OCI-LY7 (cell line): ENCODE measurements around the gene LRRC8C. TPM values are rescaled to one million over a fixed set of nuclear protein-coding genes. Genes with fewer than 3 reads are reported as not detected.
A peak's percentile ranks its signal among the peaks of the same experiment; 100 is the strongest.

Source experiments
- Bru-seq: library from RNA; stranded (reverse); fragments of 400-500 nt; gene quantifications from one replicate; lab custom pipeline; 2021; lab: Mats Ljungman, UMichigan
- BruChase-seq, 2 experiments: library from RNA; stranded (reverse); fragments of 400-500 nt; gene quantifications; one replicate each; lab custom pipeline; 2021; lab: Mats Ljungman, UMichigan
- BruUV-seq: library from RNA; stranded (reverse); fragments of 400-500 nt; replicated peaks from 2 replicates; lab custom pipeline; 2021; lab: Mats Ljungman, UMichigan
- CTCF ChIA-PET: fragments of 300-600 bp; sonication (Branson Sonifier 250); formaldehyde crosslinking; loops from one replicate; lab custom pipeline; 2022; ENCODE audit warnings: antibody characterized with exemption; ENCODE audit not compliant: unreplicated experiment; lab: Charles Lee
- POLR2A ChIA-PET: fragments of 300-600 bp; sonication (Branson Sonifier 250); formaldehyde crosslinking; loops from one replicate; lab custom pipeline; 2022; ENCODE audit warnings: antibody characterized with exemption; lab: Charles Lee
- DNase-seq: peaks from one replicate; pipeline ENCODE4 v3.0.0-alpha.2; 2015; ENCODE audit warnings: low spot score
- H2AFZ ChIP-seq: fragments of 200-600 bp; sonication (generic), shearing (Covaris generic); 2 replicates; pipeline ENCODE4 v1.6.1; 2014; ENCODE audit warnings: mild to moderate bottlenecking, antibody characterized with exemption, low read length, moderate library complexity
- H3K27ac ChIP-seq: fragments of 200-600 bp; sonication (generic); 2 replicates; pipeline ENCODE4 v1.5.1; 2014; ENCODE audit warnings: mixed run types, low read depth, mild to moderate bottlenecking, moderate library complexity, low read length, inconsistent platforms; ENCODE audit not compliant: poor library complexity, severe bottlenecking
- H3K36me3 ChIP-seq: fragments of 200-600 bp; sonication (generic); 2 replicates; pipeline ENCODE4 v1.6.1; 2014; ENCODE audit warnings: mild to moderate bottlenecking, antibody characterized with exemption, low read length, moderate library complexity, mixed read lengths; ENCODE audit not compliant: insufficient read depth
- H3K4me1 ChIP-seq: fragments of 200-600 bp; sonication (generic); 2 replicates; pipeline ENCODE4 v1.5.1; 2014; ENCODE audit warnings: mild to moderate bottlenecking, low read length; ENCODE audit not compliant: insufficient read depth, poor library complexity, severe bottlenecking
- H3K4me2 ChIP-seq: fragments of 200-600 bp; sonication (generic); 2 replicates; pipeline ENCODE4 v1.6.1; 2014; ENCODE audit warnings: mild to moderate bottlenecking, low read length
- H3K4me3 ChIP-seq: fragments of 200-600 bp; sonication (generic); 2 replicates; pipeline ENCODE4 v1.5.1; 2014; ENCODE audit warnings: mild to moderate bottlenecking, low read depth, low read length; ENCODE audit not compliant: poor library complexity, severe bottlenecking
- H3K79me2 ChIP-seq: fragments of 200-600 bp; sonication (generic); 2 replicates; pipeline ENCODE4 v1.6.1; 2016; ENCODE audit warnings: low read depth, mild to moderate bottlenecking, low read length, moderate library complexity, mixed read lengths; ENCODE audit not compliant: insufficient read depth
- H3K9me2 ChIP-seq: fragments of 200-600 bp; sonication (generic); 2 replicates; pipeline ENCODE4 v1.6.1; 2016; ENCODE audit warnings: mild to moderate bottlenecking, low read length, mixed read lengths; ENCODE audit not compliant: insufficient read depth
- H3K9me3 ChIP-seq: fragments of 200-600 bp; sonication (generic); 2 replicates; pipeline ENCODE4 v1.6.1; 2014; ENCODE audit warnings: mild to moderate bottlenecking, mixed run types, low read length, mixed read lengths
- H4K20me1 ChIP-seq: fragments of 200-600 bp; sonication (generic); 2 replicates; pipeline ENCODE4 v1.6.1; 2014; ENCODE audit warnings: mild to moderate bottlenecking, antibody characterized with exemption, low read length, moderate library complexity, mixed read lengths; ENCODE audit not compliant: insufficient read depth
- EZH2phosphoT487 ChIP-seq: fragments of 200-600 bp; sonication (generic); IDR thresholded peaks from 2 replicates; pipeline ENCODE4 v1.6.1; 2018; ENCODE audit warnings: low read depth, borderline replicate concordance, mild to moderate bottlenecking, mixed run types, antibody characterized with exemption, low read length, moderate library complexity, mixed read lengths
- intact Hi-C: fragments of 100-400 bp; cut with micrococcal nuclease; formaldehyde crosslinking; loops from one replicate; pipeline ENCODE4 v1.10.0; 2022; ENCODE audit not compliant: unreplicated experiment
- long read RNA-seq: library from polyadenylated mRNA; stranded (forward); transcript quantifications from one replicate; pipeline ENCODE4 v2.0.0, GENCODE V29; 2022
- total RNA-seq, 2 experiments: library from RNA; depleted of rRNA in 1 of 2; stranded (reverse); fragments of >200 nt in 1 of 2; shearing (Covaris generic) in 1 of 2; gene quantifications; 2 replicates each; pipeline ENCODE4 v1.2.3, GENCODE V29; 2014 to 2022
- TF ChIP-seq, protein P1 (sequence below): fragments of 200-600 bp; sonication (generic); conservative IDR thresholded peaks from 2 replicates; pipeline ENCODE4 v1.5.1; 2014; ENCODE audit warnings: mild to moderate bottlenecking, antibody characterized with exemption, low read length, moderate library complexity, mixed read lengths

Gene LRRC8C
- total RNA-seq (2014; rRNA removed; shearing (Covaris generic)) = 4.1 and 6.0 TPM in 2 replicates
- total RNA-seq (2022) = 8.8 and 9.0 TPM in 2 replicates
- Bru-seq, nascent RNA = percentile 76 among the genes with signal in this experiment
- percentile 53 among the genes with signal in this experiment for BruChase-seq, experiment 1, labeled RNA remaining after a 6-hour chase
- percentile 96 among the genes with signal in this experiment for BruChase-seq, experiment 2, labeled RNA remaining after a 2-hour chase
- long read RNA-seq, full-length matches to known transcripts = 10 of 12 reads
- long read RNA-seq, partial matches to known transcripts = 1 of 12 reads
- long read RNA-seq, other reads (novel, unspliced or antisense) = 1 of 12 reads

DNA sequence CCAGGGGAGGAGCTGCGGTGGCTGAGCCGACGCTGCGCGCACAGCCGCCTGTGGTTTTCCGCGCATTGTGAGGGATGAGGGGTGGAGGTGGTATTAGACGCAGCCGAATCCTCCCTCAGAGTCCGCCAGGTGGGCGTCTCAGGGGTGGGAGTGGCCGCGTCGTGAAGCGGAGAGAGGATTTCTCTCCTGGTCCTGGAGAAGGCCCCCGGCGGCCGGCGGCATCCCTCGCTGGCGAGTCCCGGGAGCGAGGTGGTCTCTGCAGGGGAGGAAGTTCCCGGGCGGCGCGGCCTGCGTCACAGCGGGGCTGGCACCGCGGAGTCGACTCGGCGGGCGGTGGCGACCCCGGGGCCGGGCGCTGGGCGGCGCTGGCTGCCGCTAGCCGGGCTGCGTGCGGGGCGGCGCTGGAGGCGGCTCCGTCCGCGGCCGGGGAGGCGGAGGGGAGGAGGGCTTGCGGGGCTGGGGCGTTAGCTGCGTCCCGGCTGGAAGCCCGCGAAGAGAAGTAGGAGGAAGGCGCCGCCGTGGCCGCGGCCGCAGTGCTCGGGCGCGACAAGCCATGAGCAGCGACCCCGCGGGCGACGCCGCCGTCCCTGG is at the start of gene LRRC8C:
Gene LRRC8C, plus strand, starts transcription at position 464 of the 591 bp plus-strand sequence. CDS start 53,354 bp downstream, outside the sequence.
- Histone ChIP-seq H3K36me3 (no peaks in the 10 kb centered on the region), H3K27ac (peak within 1 kb of the TSS; percentile 56), H2AFZ (peak within 1 kb of the TSS; percentile 90), H3K9me2 (no peaks in the 10 kb centered on the region), H3K4me1 (peaks cover 25% of the 10 kb centered on the region), H3K9me3 (no peaks in the 10 kb centered on the region), H4K20me1 (no peaks in the 10 kb centered on the region), H3K4me2 (peak within 1 kb of the TSS; percentile 88), H3K79me2 (peaks cover 22% of the 10 kb centered on the region; the same call in 1 of the 2 replicates), H3K4me3 (peak within 1 kb of the TSS; percentile 95)
- intact Hi-C loops = loop anchor here (1.0 to 5.0 kb wide), 7 partner anchors 60 to 362 kb away; partner anchors contain the start of genes LRRC8B, LRRC8D and ZNF326
- CTCF ChIA-PET = interaction anchor here (0.7 to 1.5 kb wide), 3 partner anchors 74 to 274 kb away, joined by 3 to 5 read pairs (median 3); no protein-coding TSS in a partner anchor
- peak; percentile 86 for DNase-seq
- BruUV-seq = no TSS peak
- POLR2A ChIA-PET = interaction anchor here (0.5 to 14.0 kb wide), 7 partner anchors 13 to 192 kb away, joined by 3 to 90 read pairs (median 3); no protein-coding TSS in a partner anchor
- no peak for TF ChIP-seq EZH2phosphoT487
- TF ChIP-seq, protein P1, sequence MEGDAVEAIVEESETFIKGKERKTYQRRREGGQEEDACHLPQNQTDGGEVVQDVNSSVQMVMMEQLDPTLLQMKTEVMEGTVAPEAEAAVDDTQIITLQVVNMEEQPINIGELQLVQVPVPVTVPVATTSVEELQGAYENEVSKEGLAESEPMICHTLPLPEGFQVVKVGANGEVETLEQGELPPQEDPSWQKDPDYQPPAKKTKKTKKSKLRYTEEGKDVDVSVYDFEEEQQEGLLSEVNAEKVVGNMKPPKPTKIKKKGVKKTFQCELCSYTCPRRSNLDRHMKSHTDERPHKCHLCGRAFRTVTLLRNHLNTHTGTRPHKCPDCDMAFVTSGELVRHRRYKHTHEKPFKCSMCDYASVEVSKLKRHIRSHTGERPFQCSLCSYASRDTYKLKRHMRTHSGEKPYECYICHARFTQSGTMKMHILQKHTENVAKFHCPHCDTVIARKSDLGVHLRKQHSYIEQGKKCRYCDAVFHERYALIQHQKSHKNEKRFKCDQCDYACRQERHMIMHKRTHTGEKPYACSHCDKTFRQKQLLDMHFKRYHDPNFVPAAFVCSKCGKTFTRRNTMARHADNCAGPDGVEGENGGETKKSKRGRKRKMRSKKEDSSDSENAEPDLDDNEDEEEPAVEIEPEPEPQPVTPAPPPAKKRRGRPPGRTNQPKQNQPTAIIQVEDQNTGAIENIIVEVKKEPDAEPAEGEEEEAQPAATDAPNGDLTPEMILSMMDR = peak; percentile 57; the same call in 1 of the 2 replicates

- H4K20me1 ChIP-seq = no peaks in the 10 kb centered on the region
- peaks cover 37% of the 10 kb centered on the region for H3K36me3 ChIP-seq
- DNase-seq = no peak
- intact Hi-C loops = no loop called here
- H3K4me1 ChIP-seq = peaks cover under 1% of the 10 kb centered on the region
- no peak overlapping the region for H3K4me2 ChIP-seq
- H3K9me3 ChIP-seq = no peaks in the 10 kb centered on the region
- TF ChIP-seq, protein P1 = no peak
- no peak for TF ChIP-seq EZH2phosphoT487
- ChIA-PET CTCF (no interaction called here), POLR2A (interaction anchor here (0.8 to 1.2 kb wide), 2 partner anchors 8 to 175 kb away, joined by 3 to 6 read pairs; no protein-coding TSS in a partner anchor)
- no TSS peak for BruUV-seq
- H3K9me2 ChIP-seq = no peaks in the 10 kb centered on the region
- no peaks in the 10 kb centered on the region for H3K79me2 ChIP-seq
- H2AFZ ChIP-seq = no peak overlapping the region
- no peak overlapping the region for H3K27ac ChIP-seq
- H3K4me3 ChIP-seq = no peak overlapping the region
These were observed 48.7 kb upstream of the LRRC8C start for GRCh38 chr1:89584211-89584610.
